ENCODE results near the gene PTPN7. TPM values are rescaled to one million over a fixed set of nuclear protein-coding genes. Genes with fewer than 3 reads are reported as not detected.

Gene PTPN7
- polyA plus RNA-seq, 1 of the 3 experiments (the other 2 are of a cell fraction), result not detected

- TF ChIP-seq MAX (IDR thresholded peaks at IDR 0.05; ENCODE audit: low read depth) (no peak), FOXJ3 (CRISPR knock-in tag; IDR thresholded peaks at IDR 0.05) (no peak), CHD2 (IDR thresholded peaks at IDR 0.05; ENCODE audit: low read length, partially characterized antibody) (no peak)
Measured at GRCh38 chr1:202106340-202107254, 53.8 kb downstream of the PTPN7 start (continued).

- H3K79me2 ChIP-seq (ENCODE audit: insufficient read depth), result no peaks in the 10 kb centered on the region
- H3K4me2 ChIP-seq, result no peak overlapping the region
- ChIA-PET POLR2A (no interaction called here), CTCF (interaction anchor here (0.9 to 5.7 kb wide), 5 partner anchors 14 to 210 kb away, joined by 3 to 52 read pairs (median 8); partner anchors contain the start of genes ELF3 and GPR37L1)
- no peak overlapping the region for H3K4me3 ChIP-seq (ENCODE audit: low read depth in 2 of 2, low read length in 1 of 2)
- H3K36me3 ChIP-seq (replicated peaks in 1 of 2; ENCODE audit: control insufficient read depth in 1 of 2, insufficient read depth in 2 of 2, low read length in 1 of 2), result no peaks in the 10 kb centered on the region
- 0 out of 2 replicates have a peak overlapping the region, but pooled peaks have one; percentile 16 for H2AFZ ChIP-seq (ENCODE audit: low read depth)
- H4K20me1 ChIP-seq (ENCODE audit: insufficient read depth), result no peaks in the 10 kb centered on the region
- no peaks in the 10 kb centered on the region for H3K9me3 ChIP-seq
- WGBS (ENCODE audit: low lambda C conversion rate), result 77% methylated on average over 6 of the region's 10 CpGs
- H3K9me2 ChIP-seq, result no peaks in the 10 kb centered on the region
- no peak for DNase-seq
- no peak overlapping the region for H3K27ac ChIP-seq (ENCODE audit: low read depth in 2 of 2, low read length in 1 of 2)
- no peak overlapping the region for H3K9ac ChIP-seq
- TF ChIP-seq FOXM1 (IDR thresholded peaks at IDR 0.05; ENCODE audit: low read depth), result no peak
- no peak for TF ChIP-seq TAF1 (IDR thresholded peaks at IDR 0.05; ENCODE audit: borderline replicate concordance, low read depth, low read length)
- TF ChIP-seq MXI1 (IDR thresholded peaks at IDR 0.05; ENCODE audit: low read depth, low read length), result no peak
- TF ChIP-seq TCF12 (IDR thresholded peaks at IDR 0.05), result no peak
- H3K27me3 ChIP-seq (ENCODE audit: insufficient read depth), result no peaks in the 10 kb centered on the region
- peaks cover 0 to 15% of the 10 kb centered on the region in 2 experiments; a peak in 1 of 4 replicates for H3K4me1 ChIP-seq (ENCODE audit: control insufficient read depth in 1 of 2, insufficient read depth in 2 of 2, low read depth in 1 of 2, low read length in 1 of 2)
- no peaks in the 10 kb centered on the region for H3F3A ChIP-seq (replicated peaks; ENCODE audit: insufficient read depth)
Measured at GRCh38 chr1:202105571-202106339, 54.6 kb downstream of the PTPN7 start.

- 79% methylated on average over 10 of the region's 10 CpGs for WGBS (ENCODE audit: low lambda C conversion rate)
- Histone ChIP-seq H3K36me3 (replicated peaks in 1 of 2; ENCODE audit: control insufficient read depth in 1 of 2, insufficient read depth in 2 of 2, low read length in 1 of 2) (no peaks in the 10 kb centered on the region), H3K27me3 (ENCODE audit: insufficient read depth) (no peaks in the 10 kb centered on the region), H2AFZ (ENCODE audit: low read depth) (no peak overlapping the region), H3K4me3 (ENCODE audit: low read depth in 2 of 2, low read length in 1 of 2) (no peak overlapping the region), H4K20me1 (ENCODE audit: insufficient read depth) (no peaks in the 10 kb centered on the region), H3K27ac (ENCODE audit: low read depth in 2 of 2, low read length in 1 of 2) (no peak overlapping the region), H3F3A (replicated peaks; ENCODE audit: insufficient read depth) (no peaks in the 10 kb centered on the region), H3K79me2 (ENCODE audit: insufficient read depth) (no peaks in the 10 kb centered on the region), H3K4me1 (ENCODE audit: control insufficient read depth in 1 of 2, insufficient read depth in 2 of 2, low read depth in 1 of 2, low read length in 1 of 2) (peaks cover 0 to 15% of the 10 kb centered on the region in 2 experiments; a peak in 1 of 4 replicates), H3K9ac (no peak overlapping the region), H3K9me3 (no peaks in the 10 kb centered on the region), H3K9me2 (no peaks in the 10 kb centered on the region), H3K4me2 (no peak overlapping the region)
- ChIA-PET CTCF (interaction anchor here (0.8 to 5.7 kb wide), 2 partner anchors 16 to 208 kb away, joined by 4 to 52 read pairs; partner anchors contain the start of gene GPR37L1), POLR2A (no interaction called here)
- TF ChIP-seq MEF2A (IDR thresholded peaks at IDR 0.05; ENCODE audit: borderline replicate concordance, low read depth) (no peak), YY1 (IDR thresholded peaks at IDR 0.05; ENCODE audit: low read depth) (no peak), NRF1 (IDR thresholded peaks at IDR 0.05; ENCODE audit: low read depth, low read length) (no peak), GABPA (IDR thresholded peaks at IDR 0.05; ENCODE audit: low read depth) (no peak), MAX (IDR thresholded peaks at IDR 0.05; ENCODE audit: low read depth) (no peak), RCOR1 (IDR thresholded peaks at IDR 0.05; ENCODE audit: low read length) (no peak), TCF12 (IDR thresholded peaks at IDR 0.05) (no peak), CHD2 (IDR thresholded peaks at IDR 0.05; ENCODE audit: low read length, partially characterized antibody) (no peak), TAF1 (IDR thresholded peaks at IDR 0.05; ENCODE audit: borderline replicate concordance, low read depth, low read length) (no peak)
- no peak for DNase-seq
Measured at GRCh38 chr1:202104073-202104472, 56.3 kb downstream of the PTPN7 start.
